Coronary artery (tissue), 2 donors: ENCODE measurements around the gene OGDHL.
"Not testable (repeated sequence)": the region's sequence is repeated elsewhere in the genome, so short reads cannot be mapped to it uniquely, and the experiment has no call there.

Experiments used
- DNase-seq: peaks from one replicate; pipeline ENCODE4 v3.0.0-alpha.2; 2017; ENCODE audit warnings: low spot score
- H3K27ac ChIP-seq, 2 donors: fragments of 200-600 bp; sonication (generic); one replicate each; pipeline ENCODE4 v1.5.1; 2016 to 2019
- H3K4me3 ChIP-seq: fragments of 200-600 bp; sonication (generic); 2 replicates; pipeline ENCODE4 v1.5.1; 2016; ENCODE audit warnings: mild to moderate bottlenecking, moderate library complexity
- TF ChIP-seq, protein P1 (sequence below): fragments of 200-600 bp; sonication (generic); IDR thresholded peaks from one replicate; pipeline ENCODE4 v1.5.1; 2019; ENCODE audit warnings: antibody characterized with exemption

Gene OGDHL

GRCh38 chr10:49778197-49778596, 16.1 kb upstream of the OGDHL start:
- Histone ChIP-seq H3K27ac (no peak overlapping the region), H3K4me3 (no peak overlapping the region)
- DNase-seq: no peak
- TF ChIP-seq, protein P1, sequence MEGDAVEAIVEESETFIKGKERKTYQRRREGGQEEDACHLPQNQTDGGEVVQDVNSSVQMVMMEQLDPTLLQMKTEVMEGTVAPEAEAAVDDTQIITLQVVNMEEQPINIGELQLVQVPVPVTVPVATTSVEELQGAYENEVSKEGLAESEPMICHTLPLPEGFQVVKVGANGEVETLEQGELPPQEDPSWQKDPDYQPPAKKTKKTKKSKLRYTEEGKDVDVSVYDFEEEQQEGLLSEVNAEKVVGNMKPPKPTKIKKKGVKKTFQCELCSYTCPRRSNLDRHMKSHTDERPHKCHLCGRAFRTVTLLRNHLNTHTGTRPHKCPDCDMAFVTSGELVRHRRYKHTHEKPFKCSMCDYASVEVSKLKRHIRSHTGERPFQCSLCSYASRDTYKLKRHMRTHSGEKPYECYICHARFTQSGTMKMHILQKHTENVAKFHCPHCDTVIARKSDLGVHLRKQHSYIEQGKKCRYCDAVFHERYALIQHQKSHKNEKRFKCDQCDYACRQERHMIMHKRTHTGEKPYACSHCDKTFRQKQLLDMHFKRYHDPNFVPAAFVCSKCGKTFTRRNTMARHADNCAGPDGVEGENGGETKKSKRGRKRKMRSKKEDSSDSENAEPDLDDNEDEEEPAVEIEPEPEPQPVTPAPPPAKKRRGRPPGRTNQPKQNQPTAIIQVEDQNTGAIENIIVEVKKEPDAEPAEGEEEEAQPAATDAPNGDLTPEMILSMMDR: no peak

DNA sequence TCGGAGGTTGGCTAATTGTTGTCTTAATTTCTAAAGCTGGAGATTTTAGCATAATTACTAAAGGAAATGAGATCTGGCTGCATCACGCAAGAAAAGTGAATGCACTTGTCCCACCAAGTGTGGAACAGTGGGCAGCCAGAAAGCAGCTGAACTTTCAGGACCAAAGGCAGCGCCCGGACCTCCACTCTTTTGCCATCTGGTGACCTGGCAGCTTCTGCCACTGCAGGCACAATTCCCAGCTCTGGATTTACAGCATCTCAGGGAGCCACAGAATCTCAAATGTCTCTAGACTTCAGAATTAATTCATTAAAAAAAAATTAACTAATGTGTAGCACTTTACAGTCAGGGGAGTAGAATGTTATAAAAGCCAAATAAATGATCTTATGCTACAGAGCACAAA, 14.7 kb upstream of the OGDHL start:
- TF ChIP-seq, protein P1: no peak
- Histone ChIP-seq H3K27ac (no peak overlapping the region), H3K4me3 (no peak overlapping the region)
- DNase-seq: no peak

DNA sequence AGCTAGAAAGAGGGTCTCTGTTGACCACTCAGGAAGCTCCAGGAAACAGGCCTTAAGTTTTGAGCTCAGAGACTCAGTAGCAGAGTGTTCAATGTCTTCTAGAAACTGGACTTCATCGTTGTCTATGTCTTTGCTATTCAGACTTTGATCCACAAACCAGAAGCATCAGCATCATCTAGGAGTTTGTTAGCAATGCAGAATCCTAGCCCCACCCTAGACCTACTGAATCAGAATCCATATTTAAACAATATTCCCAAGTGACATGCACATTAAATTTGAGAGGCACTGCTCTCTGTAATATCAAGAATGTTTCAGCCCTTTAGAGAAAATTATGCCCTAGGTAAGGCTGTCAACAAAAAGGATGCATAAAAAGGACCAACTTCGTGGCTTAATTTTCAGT, 12.9 kb upstream of the OGDHL start:
- TF ChIP-seq, protein P1: no peak
- DNase-seq: no peak
- H3K4me3 ChIP-seq: no peak overlapping the region
- no peak overlapping the region for H3K27ac ChIP-seq

DNA sequence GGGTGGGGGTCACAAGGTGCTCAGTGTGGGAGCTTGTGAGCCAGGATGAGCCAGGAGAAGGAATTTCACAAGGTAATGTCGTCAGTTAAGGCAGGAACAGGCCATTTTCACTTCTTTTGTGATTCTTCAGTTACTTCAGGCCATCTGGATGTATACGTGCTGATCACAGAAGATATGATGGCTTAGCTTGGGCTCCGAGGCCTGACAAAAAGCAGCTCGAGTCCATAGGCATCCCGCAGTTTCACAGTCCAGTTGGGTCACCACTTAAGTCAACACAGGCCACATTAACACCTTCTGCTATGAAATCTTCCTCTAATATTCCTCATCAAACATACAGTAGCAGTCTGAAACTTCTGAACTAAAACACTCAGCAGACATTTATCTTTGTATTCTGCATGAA, 10.8 kb upstream of the OGDHL start:
- H3K27ac ChIP-seq, H3K4me3 ChIP-seq, DNase-seq: not testable (repeated sequence)

GRCh38 chr10:49771046-49771445, 8.9 kb upstream of the OGDHL start:
- not testable (repeated sequence) for H3K4me3 ChIP-seq, DNase-seq, H3K27ac ChIP-seq

DNA sequence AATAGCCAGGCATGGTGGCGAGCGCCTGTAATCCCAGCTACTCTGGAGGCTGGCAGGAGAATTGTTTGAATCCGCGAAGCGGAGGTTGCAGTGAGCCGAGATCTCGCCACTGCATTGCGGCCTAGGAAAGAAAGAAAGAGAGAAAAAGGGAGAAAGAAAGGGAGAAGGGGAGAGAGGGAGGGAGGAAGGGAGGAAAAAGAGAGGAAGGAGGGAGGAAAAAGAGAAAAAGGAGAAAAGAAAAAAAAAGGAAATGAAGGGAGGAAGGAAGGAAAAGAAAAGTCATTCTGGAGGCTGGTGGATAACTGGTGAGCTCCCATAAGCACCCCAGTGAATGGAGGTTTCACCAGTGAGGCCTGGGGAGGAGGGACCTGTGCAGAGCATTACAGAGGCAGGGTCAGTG, 7.6 kb upstream of the OGDHL start:
- no peak for DNase-seq
- no peak overlapping the region for H3K4me3 ChIP-seq
- TF ChIP-seq, protein P1: no peak

GRCh38 chr10:49768731-49769130, 6.6 kb upstream of the OGDHL start:
- H3K27ac ChIP-seq: no peak overlapping the region
- DNase-seq: no peak
- no peak overlapping the region for H3K4me3 ChIP-seq
- TF ChIP-seq, protein P1: no peak

More for the DNA sequence above, 7.6 kb upstream of the OGDHL start:
- no peak overlapping the region for H3K27ac ChIP-seq

DNA sequence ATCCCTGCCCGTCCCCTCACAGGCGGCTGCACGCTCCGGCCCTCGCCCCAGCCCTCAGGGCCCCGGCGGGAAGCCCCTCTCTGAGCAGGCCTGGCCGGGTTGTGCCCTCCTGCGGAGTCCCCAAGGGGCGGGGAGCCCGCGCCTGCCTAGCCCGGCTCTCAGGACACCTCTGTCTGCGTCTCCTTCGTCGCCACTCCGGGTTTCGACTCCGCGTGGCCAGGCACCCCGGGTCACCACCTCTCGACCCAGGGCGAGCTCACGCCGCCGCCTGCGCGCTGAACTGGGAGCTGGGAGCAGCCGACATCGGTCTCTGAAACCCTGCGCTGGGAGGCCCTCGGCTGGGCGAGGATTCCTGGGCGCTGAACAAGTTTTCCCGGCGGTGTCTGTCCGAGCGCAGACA, 6.2 kb upstream of the OGDHL start:
- DNase-seq: no peak
- TF ChIP-seq, protein P1: no peak
- Histone ChIP-seq H3K4me3 (no peak overlapping the region), H3K27ac (no peak overlapping the region)
